Testis (tissue), 3 donors: ENCODE measurements around the gene LPP. TPM values are rescaled to one million over a fixed set of nuclear protein-coding genes. Genes with fewer than 3 reads are reported as not detected.

ENCODE experiments used
- DNase-seq: peaks from one replicate; pipeline ENCODE4 v3.0.0-alpha.2; 2019
- H3K27ac ChIP-seq, 2 donors: fragments of 200-600 bp; sonication (generic); one replicate each; pipeline ENCODE4 v1.5.1; 2019
- H3K27me3 ChIP-seq: fragments of 200-600 bp; sonication (generic); one replicate; pipeline ENCODE4 v1.5.1; 2019
- H3K36me3 ChIP-seq: fragments of 200-600 bp; sonication (generic); one replicate; pipeline ENCODE4 v1.5.1; 2017; ENCODE audit warnings: low read depth; ENCODE audit errors: missing control alignments
- H3K4me1 ChIP-seq: fragments of 200-600 bp; sonication (generic); one replicate; pipeline ENCODE4 v1.5.1; 2019
- H3K4me3 ChIP-seq, 2 donors: fragments of 200-600 bp; sonication (generic); one replicate each; pipeline ENCODE4 v1.5.1; 2017 to 2019
- H3K9me3 ChIP-seq: fragments of 200-600 bp; sonication (generic); one replicate; pipeline ENCODE4 v1.5.1; 2017
- POLR2A ChIP-seq: fragments of 450-650 bp; IDR thresholded peaks from one replicate; pipeline ENCODE4 v1.6.1; 2017; ENCODE audit warnings: antibody characterized with exemption, mild to moderate bottlenecking, moderate library complexity
- WGBS, 2 donors: methylation state at CpG; one replicate each; pipeline ENCODE4 v1.1.5; 2018; 5-methylcytosine and 5-hydroxymethylcytosine counted together
- intact Hi-C: fragments of 100-400 bp; cut with DNase I; formaldehyde crosslinking; loops from one replicate; pipeline ENCODE4 v1.15.1; 2023; ENCODE audit warnings: low total_unique reads
- polyA plus RNA-seq: library from polyadenylated mRNA; stranded (reverse); fragments of 350-450 nt; fragmentation: Illumina TruSeq; extraction: RNeasy Lipid Tissue Mini Kit (QIAGEN cat#74804); gene quantifications from one replicate; pipeline ENCODE4 v1.2.3, GENCODE V29; 2014; ENCODE audit warnings: low read depth, low replicate concordance; ENCODE audit not compliant: insufficient read depth
- total RNA-seq, 2 donors: library from RNA; depleted of rRNA; stranded (reverse); fragments of >200 nt; gene quantifications; one replicate each; pipeline ENCODE4 v1.2.3, GENCODE V29; 2016
- TF ChIP-seq, protein P1 (sequence below), 3 experiments: fragments of 450-650 bp in 2 of 3; fragments of 200-600 bp in 1 of 3; sonication (generic) in 1 of 3; IDR thresholded peaks; one replicate each; pipeline ENCODE4 v1.5.1; 2016 to 2019; ENCODE audit warnings: antibody characterized with exemption in 3 of 3, mild to moderate bottlenecking in 2 of 3, moderate library complexity in 1 of 3

The LPP gene
- total and polyA plus RNA-seq, 3 donors from 2014 or later, result 89.9 to 135 (median 132) TPM

DNA sequence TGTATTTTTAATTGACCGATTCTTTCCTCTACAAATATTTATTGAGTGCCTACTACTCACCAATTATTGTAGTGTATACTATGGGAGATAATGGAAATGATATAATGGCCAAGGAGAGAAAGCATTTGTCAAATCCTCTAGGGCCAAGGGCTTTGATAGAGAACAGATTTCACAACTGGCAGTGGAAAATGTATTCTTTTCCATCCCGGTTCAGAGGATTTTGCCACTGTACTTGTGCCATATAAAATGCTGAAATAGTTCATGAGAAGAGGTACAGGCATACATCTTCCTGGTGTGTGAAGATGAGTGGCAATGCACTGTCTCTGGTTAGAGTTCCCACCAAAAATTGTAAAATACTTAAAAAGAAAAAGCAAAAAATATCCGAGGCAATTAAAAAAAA lies 566.3 kb downstream of the LPP start:
- DNase-seq, result no peak
- H3K4me3 ChIP-seq, result no peak overlapping the region
- no peak overlapping the region for H3K27ac ChIP-seq
- H3K4me1 ChIP-seq, result no peaks in the 10 kb centered on the region
- H3K36me3 ChIP-seq, result no peaks in the 10 kb centered on the region
- intact Hi-C loops, result no loop called here
- WGBS, 2 donors, result 51 to 65% methylated on average over 3 of the region's 3 CpGs
- no peak for TF ChIP-seq POLR2A
- TF ChIP-seq, protein P1, sequence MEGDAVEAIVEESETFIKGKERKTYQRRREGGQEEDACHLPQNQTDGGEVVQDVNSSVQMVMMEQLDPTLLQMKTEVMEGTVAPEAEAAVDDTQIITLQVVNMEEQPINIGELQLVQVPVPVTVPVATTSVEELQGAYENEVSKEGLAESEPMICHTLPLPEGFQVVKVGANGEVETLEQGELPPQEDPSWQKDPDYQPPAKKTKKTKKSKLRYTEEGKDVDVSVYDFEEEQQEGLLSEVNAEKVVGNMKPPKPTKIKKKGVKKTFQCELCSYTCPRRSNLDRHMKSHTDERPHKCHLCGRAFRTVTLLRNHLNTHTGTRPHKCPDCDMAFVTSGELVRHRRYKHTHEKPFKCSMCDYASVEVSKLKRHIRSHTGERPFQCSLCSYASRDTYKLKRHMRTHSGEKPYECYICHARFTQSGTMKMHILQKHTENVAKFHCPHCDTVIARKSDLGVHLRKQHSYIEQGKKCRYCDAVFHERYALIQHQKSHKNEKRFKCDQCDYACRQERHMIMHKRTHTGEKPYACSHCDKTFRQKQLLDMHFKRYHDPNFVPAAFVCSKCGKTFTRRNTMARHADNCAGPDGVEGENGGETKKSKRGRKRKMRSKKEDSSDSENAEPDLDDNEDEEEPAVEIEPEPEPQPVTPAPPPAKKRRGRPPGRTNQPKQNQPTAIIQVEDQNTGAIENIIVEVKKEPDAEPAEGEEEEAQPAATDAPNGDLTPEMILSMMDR (IDR thresholded peaks at IDR 0.05), result no peak
- no peaks in the 10 kb centered on the region for H3K9me3 ChIP-seq
- H3K27me3 ChIP-seq, result no peaks in the 10 kb centered on the region

DNA sequence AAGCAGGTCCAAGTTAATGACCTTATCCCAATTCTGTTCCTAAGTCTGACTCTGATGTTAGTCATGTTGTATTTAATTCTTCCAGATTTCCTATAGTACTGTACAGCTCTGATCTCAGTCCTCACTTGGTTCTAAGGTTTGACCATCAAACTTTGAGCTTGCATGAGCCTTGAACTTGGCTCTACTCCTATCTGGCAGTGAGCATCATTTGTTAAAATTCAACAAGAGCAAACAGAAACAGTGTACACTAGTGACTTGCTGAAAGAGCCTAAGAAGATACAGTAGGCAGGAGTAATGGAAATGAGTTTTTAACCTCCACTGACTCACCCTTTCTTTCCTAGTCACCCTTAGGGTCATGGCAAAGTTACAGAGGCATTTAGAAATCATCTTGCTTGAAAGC lies 566.7 kb downstream of the LPP start:
- DNase-seq, result no peak
- no peaks in the 10 kb centered on the region for H3K9me3 ChIP-seq
- no peaks in the 10 kb centered on the region for H3K27me3 ChIP-seq
- no peak overlapping the region for H3K27ac ChIP-seq
- no peak overlapping the region for H3K4me3 ChIP-seq
- TF ChIP-seq POLR2A, result no peak
- TF ChIP-seq, protein P1 (IDR thresholded peaks at IDR 0.05), result no peak
- no peaks in the 10 kb centered on the region for H3K36me3 ChIP-seq
- no peaks in the 10 kb centered on the region for H3K4me1 ChIP-seq
- intact Hi-C loops, result no loop called here

DNA sequence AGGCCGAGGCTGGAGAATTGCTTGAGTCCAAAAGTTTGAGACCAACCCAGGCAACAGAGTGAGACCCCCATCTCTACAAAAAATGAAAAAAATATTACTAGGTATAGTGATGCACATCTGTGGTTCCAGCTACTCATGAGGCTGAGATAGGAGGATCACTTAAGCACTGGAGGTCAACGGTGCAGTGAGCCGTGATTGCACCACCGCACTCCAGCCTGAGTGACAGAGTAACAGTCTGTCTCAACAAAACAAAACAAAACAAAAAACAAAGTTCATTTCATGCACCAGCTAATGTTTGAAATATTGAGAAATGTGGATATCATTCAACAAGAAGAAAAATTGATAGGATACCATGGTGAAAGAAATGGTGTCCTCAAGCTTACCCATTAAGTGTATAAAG lies 567.4 kb downstream of the LPP start:
- no peak for TF ChIP-seq POLR2A
- TF ChIP-seq, protein P1 (IDR thresholded peaks at IDR 0.05), result no peak
- Histone ChIP-seq H3K36me3 (no peaks in the 10 kb centered on the region), H3K27me3 (no peaks in the 10 kb centered on the region), H3K4me1 (no peaks in the 10 kb centered on the region), H3K4me3 (no peak overlapping the region), H3K9me3 (no peaks in the 10 kb centered on the region), H3K27ac (no peak overlapping the region)
- 96 to 97% methylated on average over 4 of the region's 4 CpGs for WGBS, 2 donors
- intact Hi-C loops, result no loop called here
- no peak for DNase-seq

DNA sequence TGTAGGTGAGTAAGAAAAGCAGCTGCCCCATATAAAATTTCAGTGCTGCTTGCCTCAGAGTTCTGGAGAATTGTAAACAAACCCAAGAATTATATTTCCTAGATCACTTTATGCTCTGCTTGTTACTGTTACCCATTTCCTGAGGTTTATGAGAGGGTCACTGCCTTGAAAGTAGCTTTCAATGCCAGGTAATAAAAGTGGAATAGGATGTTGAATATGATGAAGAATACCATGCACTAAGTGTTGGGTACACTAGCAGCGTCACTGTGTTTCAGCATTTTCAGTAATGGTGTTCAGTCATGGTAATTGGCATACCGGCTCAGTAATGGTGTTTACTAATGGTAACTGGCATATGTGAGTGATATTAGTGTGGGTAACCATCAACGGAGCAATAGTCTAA lies 568.0 kb downstream of the LPP start:
- H3K36me3 ChIP-seq, result no peaks in the 10 kb centered on the region
- no peaks in the 10 kb centered on the region for H3K9me3 ChIP-seq
- H3K4me1 ChIP-seq, result no peaks in the 10 kb centered on the region
- DNase-seq, result no peak
- H3K4me3 ChIP-seq, result no peak overlapping the region
- TF ChIP-seq, protein P1 (IDR thresholded peaks at IDR 0.05), result no peak
- no peak for TF ChIP-seq POLR2A
- intact Hi-C loops, result no loop called here
- 91 to 94% methylated on average over 3 of the region's 3 CpGs for WGBS, 2 donors
- H3K27ac ChIP-seq, result no peak overlapping the region
- H3K27me3 ChIP-seq, result no peaks in the 10 kb centered on the region

DNA sequence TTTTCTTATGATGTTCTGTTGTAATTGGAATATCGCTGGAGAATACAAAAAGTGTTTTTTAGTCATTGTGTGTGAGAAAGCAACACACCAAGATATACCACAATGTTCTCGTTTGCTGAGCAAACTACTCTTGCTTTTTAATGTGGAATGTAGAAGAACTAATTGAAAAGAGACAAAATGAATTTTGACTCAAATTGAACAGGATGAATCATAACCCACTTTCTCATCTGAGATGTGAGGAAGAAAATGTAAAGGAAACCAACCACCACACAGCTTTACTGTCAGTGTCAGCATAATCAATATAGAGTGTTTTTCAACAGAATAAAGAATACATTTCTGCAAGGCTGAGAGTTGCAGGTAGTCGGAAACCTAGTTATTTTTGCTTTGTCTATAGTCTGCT lies 569.0 kb downstream of the LPP start:
- Histone ChIP-seq H3K4me3 (no peak overlapping the region), H3K36me3 (no peaks in the 10 kb centered on the region), H3K27me3 (no peaks in the 10 kb centered on the region), H3K9me3 (no peaks in the 10 kb centered on the region), H3K4me1 (no peaks in the 10 kb centered on the region), H3K27ac (no peak overlapping the region)
- no peak for DNase-seq
- intact Hi-C loops, result no loop called here
- 88 to 90% methylated on average over 3 of the region's 3 CpGs for WGBS, 2 donors
- TF ChIP-seq, protein P1 (IDR thresholded peaks at IDR 0.05), result no peak
- TF ChIP-seq POLR2A, result no peak
